Measurements from ENCODE around the gene YIPF3. TPM values are rescaled to one million over a fixed set of nuclear protein-coding genes. Genes with fewer than 3 reads are reported as not detected.

The YIPF3 gene
- total RNA-seq, 1 donor from 2014 or later = 102 TPM

DNA sequence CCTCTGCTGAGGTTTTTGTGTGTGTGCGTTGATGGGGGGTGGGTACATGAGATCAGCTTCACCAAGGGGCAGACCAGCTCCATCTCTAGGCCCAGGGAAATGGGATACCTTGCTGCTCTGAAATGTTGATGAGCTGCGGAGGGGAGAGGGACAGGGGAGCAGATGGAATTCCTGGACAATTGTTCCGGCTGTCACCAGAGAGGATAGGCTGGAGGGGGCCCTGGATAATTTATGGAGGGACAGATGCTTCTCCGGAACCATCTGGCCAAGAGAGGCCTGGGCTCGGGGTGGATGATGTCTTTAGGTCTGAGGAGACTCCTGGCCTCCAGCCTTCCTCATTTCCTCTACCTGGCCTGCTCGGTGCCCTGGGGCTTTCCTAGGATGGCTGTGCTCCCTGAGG, 41.2 kb downstream of the YIPF3 start:
- Mint-ChIP-seq H3K4me1 (peaks cover 30% of the 10 kb centered on the region), H3K27me3 (ENCODE audit: insufficient read depth, low read depth) (no peaks in the 10 kb centered on the region), H3K36me3 (peaks cover 5% of the 10 kb centered on the region), H3K27ac (no peak overlapping the region), H3K4me3 (no peak overlapping the region), H3K9me3 (no peaks in the 10 kb centered on the region)
- Histone ChIP-seq H3K4me3 (no peak overlapping the region), H3F3A (ENCODE audit: low read depth) (no peaks in the 10 kb centered on the region), H3K27ac (no peak overlapping the region), H3K27me3 (no peaks in the 10 kb centered on the region), H3K4me1 (peaks cover 17% of the 10 kb centered on the region), H4K20me1 (ENCODE audit: low read depth) (peaks cover 14% of the 10 kb centered on the region), H3K36me3 (no peaks in the 10 kb centered on the region), H3K9me3 (ENCODE audit: low read depth) (no peaks in the 10 kb centered on the region), H3K9ac (no peak overlapping the region), H3K79me2 (ENCODE audit: low read depth) (peaks cover 32% of the 10 kb centered on the region), H3K4me2 (no peak overlapping the region), H2AFZ (replicated peaks) (no peak overlapping the region)
- TF ChIP-seq CTCF (IDR thresholded peaks at IDR 0.05) = no peak
- no peak for DNase-seq (ENCODE audit: low spot score)

DNA sequence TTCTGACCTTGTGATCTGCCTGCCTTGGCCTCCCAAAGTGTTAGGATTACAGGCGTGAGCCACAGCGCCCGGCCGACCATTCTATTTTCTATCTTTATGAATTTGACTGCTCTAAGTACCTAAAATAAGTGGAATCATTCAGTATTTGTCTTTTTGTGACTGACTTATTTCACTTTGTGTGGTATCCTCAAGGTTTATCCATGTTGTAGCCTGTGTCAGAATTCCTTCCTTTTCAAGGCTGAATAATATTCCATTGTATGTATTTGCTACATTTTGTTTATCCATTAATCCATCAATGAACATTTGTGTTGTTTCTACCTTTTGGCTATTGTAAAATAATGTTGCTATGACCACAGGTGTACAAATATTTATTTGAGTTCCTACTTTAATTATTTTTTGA, 44.2 kb downstream of the YIPF3 start:
- Histone ChIP-seq H3K9ac (no peak overlapping the region), H3K27me3 (no peaks in the 10 kb centered on the region), H3K79me2 (ENCODE audit: low read depth) (peaks cover 2% of the 10 kb centered on the region), H3K4me1 (peaks cover 19% of the 10 kb centered on the region), H3K27ac (no peak overlapping the region), H3K4me3 (no peak overlapping the region), H3K9me3 (ENCODE audit: low read depth) (no peaks in the 10 kb centered on the region), H2AFZ (replicated peaks) (no peak overlapping the region), H3F3A (ENCODE audit: low read depth) (peaks cover 11% of the 10 kb centered on the region), H3K4me2 (no peak overlapping the region), H3K36me3 (no peaks in the 10 kb centered on the region), H4K20me1 (ENCODE audit: low read depth) (no peaks in the 10 kb centered on the region)
- no peak for DNase-seq (ENCODE audit: low spot score)
- TF ChIP-seq EZH2phosphoT487 (IDR thresholded peaks at IDR 0.05) (no peak), EZH2 (IDR thresholded peaks at IDR 0.05) (no peak)
- H3K36me3 Mint-ChIP-seq = no peaks in the 10 kb centered on the region
- H3K27me3 Mint-ChIP-seq (ENCODE audit: insufficient read depth, low read depth) = peaks cover 3% of the 10 kb centered on the region
- no peaks in the 10 kb centered on the region for H3K9me3 Mint-ChIP-seq
- no peak overlapping the region for H3K4me3 Mint-ChIP-seq
- H3K4me1 Mint-ChIP-seq = peaks cover 13% of the 10 kb centered on the region
- no peak overlapping the region for H3K27ac Mint-ChIP-seq

DNA sequence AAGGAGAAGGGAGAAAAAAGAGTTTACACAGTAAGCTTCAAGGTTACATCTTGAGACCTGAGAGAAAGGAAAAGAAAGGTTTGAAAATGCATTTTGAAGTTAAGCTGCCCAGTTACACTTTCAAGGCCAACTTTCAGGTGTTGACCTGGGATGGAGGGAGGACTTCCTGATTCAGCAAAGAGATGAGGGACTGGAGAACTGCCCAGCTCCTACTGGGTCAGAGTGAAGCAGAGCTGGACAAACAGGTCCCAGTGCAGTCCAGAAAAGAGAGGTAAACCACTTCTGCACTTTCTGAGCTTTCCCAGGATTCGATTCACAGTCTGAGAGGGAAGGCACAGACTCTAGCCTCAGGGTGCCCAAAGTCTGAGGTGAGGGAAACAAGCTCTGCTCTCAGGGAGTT, 45.3 kb downstream of the YIPF3 start:
- Mint-ChIP-seq H3K27me3 (ENCODE audit: insufficient read depth, low read depth) (peaks cover 5% of the 10 kb centered on the region), H3K4me3 (no peak overlapping the region), H3K36me3 (no peaks in the 10 kb centered on the region), H3K9me3 (no peaks in the 10 kb centered on the region), H3K27ac (no peak overlapping the region), H3K4me1 (peaks cover 4% of the 10 kb centered on the region)
- Histone ChIP-seq H3K27ac (no peak overlapping the region), H3K4me3 (no peak overlapping the region), H3K4me1 (peaks cover 13% of the 10 kb centered on the region), H3K9ac (no peak overlapping the region), H3K36me3 (no peaks in the 10 kb centered on the region), H2AFZ (replicated peaks) (no peak overlapping the region), H4K20me1 (ENCODE audit: low read depth) (no peaks in the 10 kb centered on the region), H3K79me2 (ENCODE audit: low read depth) (no peaks in the 10 kb centered on the region), H3F3A (ENCODE audit: low read depth) (peaks cover 11% of the 10 kb centered on the region), H3K4me2 (no peak overlapping the region), H3K27me3 (no peaks in the 10 kb centered on the region), H3K9me3 (ENCODE audit: low read depth) (no peaks in the 10 kb centered on the region)
- TF ChIP-seq EZH2 (IDR thresholded peaks at IDR 0.05) (no peak), CTCF (IDR thresholded peaks at IDR 0.05) (no peak), EZH2phosphoT487 (IDR thresholded peaks at IDR 0.05) (no peak)
- no peak for DNase-seq (ENCODE audit: low spot score)

DNA sequence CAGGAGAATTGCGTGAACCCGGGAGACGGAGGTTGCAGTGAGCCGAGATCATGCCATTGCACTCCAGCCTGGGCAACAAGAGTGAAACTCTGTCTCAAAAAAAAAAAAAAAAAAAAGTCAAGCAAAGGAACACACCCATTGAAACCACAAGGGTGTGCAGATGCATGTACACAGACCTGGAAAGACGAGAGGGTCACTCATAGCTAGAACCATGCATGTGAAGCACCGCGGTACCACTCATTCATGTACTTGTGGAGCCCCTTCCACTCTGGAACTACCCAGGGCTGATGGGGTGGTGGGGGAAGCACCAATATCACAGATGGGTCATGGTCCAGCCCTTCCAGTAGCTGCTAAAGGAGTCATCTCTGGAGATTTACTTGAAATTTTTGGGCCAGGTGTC, 46.8 kb downstream of the YIPF3 start:
- peaks cover 4% of the 10 kb centered on the region for H3K4me1 Mint-ChIP-seq
- no peak overlapping the region for H3K27ac Mint-ChIP-seq
- H3K9me3 Mint-ChIP-seq = no peaks in the 10 kb centered on the region
- Histone ChIP-seq H3F3A (ENCODE audit: low read depth) (peaks cover 11% of the 10 kb centered on the region), H3K4me1 (peaks cover 13% of the 10 kb centered on the region), H3K79me2 (ENCODE audit: low read depth) (no peaks in the 10 kb centered on the region), H3K27me3 (no peaks in the 10 kb centered on the region), H4K20me1 (ENCODE audit: low read depth) (no peaks in the 10 kb centered on the region), H3K9me3 (ENCODE audit: low read depth) (no peaks in the 10 kb centered on the region), H3K4me2 (no peak overlapping the region), H3K36me3 (no peaks in the 10 kb centered on the region), H3K9ac (no peak overlapping the region), H2AFZ (replicated peaks) (no peak overlapping the region), H3K4me3 (no peak overlapping the region), H3K27ac (no peak overlapping the region)
- peaks cover 9% of the 10 kb centered on the region for H3K27me3 Mint-ChIP-seq (ENCODE audit: insufficient read depth, low read depth)
- H3K36me3 Mint-ChIP-seq = no peaks in the 10 kb centered on the region
- TF ChIP-seq CTCF (IDR thresholded peaks at IDR 0.05) (no peak), EZH2 (IDR thresholded peaks at IDR 0.05) (no peak), EZH2phosphoT487 (IDR thresholded peaks at IDR 0.05) (no peak)
- no peak overlapping the region for H3K4me3 Mint-ChIP-seq
- no peak for DNase-seq (ENCODE audit: low spot score)

Measured in neural progenitor cell (in vitro differentiated cells).